ENCODE measurements around the gene PGAP3.

PGAP3 gene

DNA sequence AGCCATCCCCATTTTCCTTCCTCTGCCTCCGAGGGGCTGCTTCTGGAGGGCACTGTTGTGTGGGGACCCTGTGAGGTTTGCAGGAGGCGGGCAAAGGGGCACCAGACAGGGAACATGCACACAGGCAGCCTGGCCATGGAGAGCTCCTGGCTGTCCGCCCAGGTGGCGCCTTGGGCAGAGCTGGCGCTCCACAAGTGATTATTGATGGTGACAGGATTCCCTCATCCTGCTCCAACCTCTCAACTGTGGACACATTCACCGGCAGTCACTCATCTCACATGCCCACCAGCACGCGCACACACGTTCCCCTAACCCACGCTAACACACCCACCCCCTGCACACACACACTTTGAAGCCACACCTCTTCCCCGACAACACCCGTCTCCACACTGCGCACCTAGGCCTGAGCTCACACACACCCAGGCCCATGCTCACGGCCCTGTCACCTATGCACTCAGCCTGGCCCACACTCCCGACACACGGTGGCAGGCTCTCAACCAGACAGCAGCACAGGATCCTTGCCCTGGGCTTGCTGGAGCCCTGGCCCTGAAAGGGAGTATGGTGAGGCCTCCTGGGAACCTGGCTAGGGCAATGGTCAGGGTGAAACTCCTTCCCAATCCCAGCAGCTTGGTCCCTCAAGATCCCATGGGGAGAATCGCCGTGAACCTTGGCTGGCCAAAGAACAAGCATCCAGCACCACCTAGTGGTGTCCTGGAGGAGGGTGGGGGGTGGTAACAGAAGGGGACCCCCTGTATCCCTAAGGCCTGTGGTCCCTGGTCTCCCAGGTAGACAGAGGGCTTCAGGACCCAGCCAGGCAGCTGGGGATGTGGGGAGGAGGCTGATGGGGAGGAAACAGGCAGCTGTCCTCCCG is 16.0 kb downstream of the PGAP3 start:
- DNase-seq, result no peak

DNA sequence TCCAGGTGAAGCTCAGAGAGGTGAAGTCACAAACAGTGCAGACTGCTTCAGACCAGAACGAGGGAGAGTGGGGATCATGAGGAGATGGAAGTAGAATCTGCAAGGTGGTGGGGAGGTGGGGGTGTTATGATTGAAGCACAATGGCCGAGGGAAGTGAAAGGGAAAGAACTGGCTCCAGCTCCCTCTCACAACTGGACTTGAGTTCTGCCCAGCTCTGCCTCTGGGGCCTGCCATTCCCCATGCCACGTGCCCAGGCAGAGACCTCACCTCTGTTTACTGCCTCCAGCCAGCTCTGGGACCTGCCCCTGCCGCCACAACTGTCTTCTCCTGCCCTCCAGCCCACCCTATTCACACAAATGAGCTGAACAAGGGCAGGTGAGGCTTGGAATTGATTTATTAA is 17.1 kb downstream of the PGAP3 start:
- DNase-seq, result no peak

DNA sequence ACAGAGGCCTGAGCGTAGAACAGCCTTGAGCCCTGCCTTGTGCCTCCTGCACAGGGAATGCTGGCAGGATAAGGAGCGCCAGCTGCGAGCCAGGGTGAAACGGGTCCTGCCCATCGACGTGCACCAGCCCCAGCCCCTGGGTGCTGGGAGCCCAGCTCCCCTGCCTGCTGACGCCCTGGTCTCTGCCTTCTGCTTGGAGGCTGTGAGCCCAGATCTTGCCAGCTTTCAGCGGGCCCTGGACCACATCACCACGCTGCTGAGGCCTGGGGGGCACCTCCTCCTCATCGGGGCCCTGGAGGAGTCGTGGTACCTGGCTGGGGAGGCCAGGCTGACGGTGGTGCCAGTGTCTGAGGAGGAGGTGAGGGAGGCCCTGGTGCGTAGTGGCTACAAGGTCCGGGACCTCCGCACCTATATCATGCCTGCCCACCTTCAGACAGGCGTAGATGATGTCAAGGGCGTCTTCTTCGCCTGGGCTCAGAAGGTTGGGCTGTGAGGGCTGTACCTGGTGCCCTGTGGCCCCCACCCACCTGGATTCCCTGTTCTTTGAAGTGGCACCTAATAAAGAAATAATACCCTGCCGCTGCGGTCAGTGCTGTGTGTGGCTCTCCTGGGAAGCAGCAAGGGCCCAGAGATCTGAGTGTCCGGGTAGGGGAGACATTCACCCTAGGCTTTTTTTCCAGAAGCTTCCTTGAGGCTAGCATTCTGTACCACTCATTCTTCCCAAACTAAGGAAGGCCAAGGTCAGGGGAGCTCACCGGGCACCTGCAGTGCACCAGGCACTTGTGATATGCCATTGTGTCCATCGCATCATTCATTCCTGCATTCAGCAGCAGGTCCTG is 17.7 kb downstream of the PGAP3 start:
- DNase-seq, result no peak

GRCh38 chr17:39667945-39668924 is 19.6 kb downstream of the PGAP3 start, which contains the start of gene PNMT:
TSS of gene PNMT (plus strand) at chr17:39668453. CDS start at chr17:39668476, 23 bp downstream.
- DNase-seq, result peak; percentile 54

DNA sequence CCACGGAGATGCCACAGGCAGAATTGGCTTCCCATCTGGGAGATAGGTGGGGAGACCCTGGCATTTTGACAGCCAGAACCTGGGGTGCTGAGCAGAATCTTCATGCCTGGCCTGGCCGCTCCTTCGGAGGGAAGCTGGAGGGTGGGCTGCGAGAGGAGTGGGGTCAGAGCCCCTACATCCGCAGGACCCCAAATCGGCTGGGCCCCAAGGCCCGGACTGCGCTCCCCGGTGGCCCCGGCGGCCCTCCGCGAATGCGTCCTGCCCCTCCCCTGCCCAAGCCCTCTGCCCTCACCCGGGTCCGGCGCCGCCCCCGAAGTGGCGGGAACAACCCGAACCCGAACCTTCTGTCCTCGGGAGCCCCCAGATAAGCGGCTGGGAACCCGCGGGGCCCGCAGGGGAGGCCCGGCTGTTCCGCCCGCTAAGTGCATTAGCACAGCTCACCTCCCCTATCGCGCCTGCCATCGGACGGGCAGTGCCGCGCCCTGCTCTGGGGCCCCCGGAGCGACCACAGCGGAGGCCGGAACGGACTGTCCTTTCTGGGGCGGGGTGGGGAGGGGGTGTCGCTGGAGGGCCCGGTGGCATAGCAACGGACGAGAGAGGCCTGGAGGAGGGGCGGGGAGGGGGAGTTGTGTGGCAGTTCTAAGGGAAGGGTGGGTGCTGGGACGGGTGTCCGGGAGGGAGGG is 20.5 kb downstream of the PGAP3 start:
- DNase-seq, result no peak

DNA sequence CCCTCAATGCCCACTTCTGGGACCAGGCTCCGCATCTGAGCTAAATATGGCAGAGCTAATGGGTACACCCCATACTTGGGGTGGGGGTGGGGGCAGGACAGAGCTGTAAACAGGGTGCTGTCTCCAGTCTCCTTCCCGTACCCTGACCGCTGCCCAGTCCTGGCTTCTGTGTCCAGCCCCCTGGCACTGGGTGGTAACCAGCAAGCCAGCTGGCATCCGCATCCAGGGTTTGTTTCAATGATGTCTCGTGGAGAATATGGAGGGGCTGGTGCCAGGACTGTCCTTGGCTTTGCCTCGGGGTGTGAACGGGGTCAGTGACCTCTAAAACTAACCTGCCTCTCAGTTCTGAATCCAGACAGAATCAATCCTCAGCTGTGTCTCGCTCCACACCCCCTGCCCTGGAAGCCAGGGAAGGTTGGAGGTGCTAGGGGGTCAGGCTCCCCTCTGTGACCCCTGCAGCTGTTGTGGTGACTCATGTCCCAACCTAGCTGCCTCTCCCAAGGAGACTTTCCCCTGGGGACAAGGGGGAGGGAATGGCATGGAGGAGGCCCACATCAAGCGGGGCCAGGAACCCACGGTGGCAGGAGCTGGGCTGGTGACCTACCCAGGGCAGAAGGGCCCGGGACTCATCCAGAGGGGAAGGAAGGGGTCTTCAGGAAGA is 21.1 kb downstream of the PGAP3 start:
- no peak for DNase-seq

DNA sequence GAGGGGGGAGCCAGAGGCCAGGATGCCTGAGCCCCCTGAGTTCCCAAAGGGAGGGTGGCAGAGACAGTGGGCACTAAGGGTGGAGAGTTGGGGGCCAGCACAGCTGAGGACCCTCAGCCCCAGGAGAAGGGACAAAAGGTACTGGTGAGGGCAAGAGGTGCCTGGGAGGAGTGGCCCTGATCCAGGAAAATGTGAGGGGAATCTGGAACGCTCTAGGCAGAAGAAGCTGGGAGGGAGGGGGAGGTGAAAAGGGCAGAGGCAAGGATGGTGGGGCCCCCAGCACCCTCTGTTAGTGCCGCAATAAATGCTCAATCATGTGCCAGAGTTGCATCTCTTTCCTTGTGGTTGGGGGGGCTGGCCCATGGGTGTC is 21.6 kb downstream of the PGAP3 start:
- DNase-seq, result no peak

DNA sequence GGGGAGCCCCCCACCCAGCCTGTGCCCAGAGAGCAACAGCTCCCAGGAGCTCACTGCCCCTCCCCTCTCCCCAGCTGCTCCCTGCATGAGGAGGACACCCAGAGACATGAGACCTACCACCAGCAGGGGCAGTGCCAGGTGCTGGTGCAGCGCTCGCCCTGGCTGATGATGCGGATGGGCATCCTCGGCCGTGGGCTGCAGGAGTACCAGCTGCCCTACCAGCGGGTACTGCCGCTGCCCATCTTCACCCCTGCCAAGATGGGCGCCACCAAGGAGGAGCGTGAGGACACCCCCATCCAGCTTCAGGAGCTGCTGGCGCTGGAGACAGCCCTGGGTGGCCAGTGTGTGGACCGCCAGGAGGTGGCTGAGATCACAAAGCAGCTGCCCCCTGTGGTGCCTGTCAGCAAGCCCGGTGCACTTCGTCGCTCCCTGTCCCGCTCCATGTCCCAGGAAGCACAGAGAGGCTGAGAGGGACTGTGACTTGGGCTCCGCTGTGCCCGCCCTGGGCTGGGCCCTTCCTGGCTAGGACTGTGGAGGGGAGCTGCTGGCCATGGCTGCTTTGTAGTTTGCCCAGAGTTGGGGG is 22.1 kb downstream of the PGAP3 start:
- no peak for DNase-seq

GRCh38 chr17:39664581-39665561 is 23.0 kb downstream of the PGAP3 start, which contains the start of gene TCAP:
TSS of gene TCAP (plus strand) at chr17:39665349. CDS start at chr17:39665360, 11 bp downstream.
- DNase-seq, result no peak

- no peak for DNase-seq
Observed at GRCh38 chr17:39663688-39664580, 23.9 kb downstream of the PGAP3 start.

DNA sequence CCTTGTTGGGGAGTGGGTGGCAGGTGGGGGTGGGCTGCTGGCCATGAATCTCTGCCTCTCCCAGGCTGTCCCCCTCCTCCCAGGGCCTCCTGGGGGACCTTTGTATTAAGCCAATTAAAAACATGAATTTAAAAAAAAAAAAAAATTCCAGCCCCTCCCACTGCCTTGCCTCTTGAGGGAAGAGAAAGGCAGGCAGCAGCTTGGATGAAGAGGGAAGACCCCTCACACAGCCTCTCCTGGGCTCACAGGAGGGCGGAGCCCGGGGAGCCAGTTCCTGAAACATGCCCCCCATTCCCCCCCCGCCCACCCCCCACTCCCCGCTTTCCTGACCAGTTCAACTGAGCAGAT is 24.5 kb downstream of the PGAP3 start:
- no peak for DNase-seq

DNA sequence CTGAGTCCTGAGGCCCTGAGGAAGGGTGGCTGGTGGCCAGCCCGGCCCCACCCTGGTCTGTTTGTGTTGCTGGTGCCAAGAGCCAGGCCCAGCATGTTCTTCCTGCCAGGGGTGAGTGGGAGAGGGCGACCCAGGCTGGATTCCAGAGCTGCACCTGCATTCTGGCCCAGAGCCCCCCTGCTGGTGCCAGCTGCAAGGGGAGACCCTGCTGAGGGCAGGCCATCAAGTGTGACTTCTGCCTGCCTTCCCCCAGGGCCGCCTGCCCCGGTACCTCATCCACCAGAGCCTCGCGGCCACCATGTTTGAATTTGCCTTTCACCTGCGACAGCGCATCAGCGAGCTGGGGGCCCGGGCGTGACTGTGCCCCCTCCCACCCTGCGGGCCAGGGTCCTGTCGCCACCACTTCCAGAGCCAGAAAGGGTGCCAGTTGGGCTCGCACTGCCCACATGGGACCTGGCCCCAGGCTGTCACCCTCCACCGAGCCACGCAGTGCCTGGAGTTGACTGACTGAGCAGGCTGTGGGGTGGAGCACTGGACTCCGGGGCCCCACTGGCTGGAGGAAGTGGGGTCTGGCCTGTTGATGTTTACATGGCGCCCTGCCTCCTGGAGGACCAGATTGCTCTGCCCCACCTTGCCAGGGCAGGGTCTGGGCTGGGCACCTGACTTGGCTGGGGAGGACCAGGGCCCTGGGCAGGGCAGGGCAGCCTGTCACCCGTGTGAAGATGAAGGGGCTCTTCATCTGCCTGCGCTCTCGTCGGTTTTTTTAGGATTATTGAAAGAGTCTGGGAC is 25.1 kb downstream of the PGAP3 start:
- no peak for DNase-seq

DNA sequence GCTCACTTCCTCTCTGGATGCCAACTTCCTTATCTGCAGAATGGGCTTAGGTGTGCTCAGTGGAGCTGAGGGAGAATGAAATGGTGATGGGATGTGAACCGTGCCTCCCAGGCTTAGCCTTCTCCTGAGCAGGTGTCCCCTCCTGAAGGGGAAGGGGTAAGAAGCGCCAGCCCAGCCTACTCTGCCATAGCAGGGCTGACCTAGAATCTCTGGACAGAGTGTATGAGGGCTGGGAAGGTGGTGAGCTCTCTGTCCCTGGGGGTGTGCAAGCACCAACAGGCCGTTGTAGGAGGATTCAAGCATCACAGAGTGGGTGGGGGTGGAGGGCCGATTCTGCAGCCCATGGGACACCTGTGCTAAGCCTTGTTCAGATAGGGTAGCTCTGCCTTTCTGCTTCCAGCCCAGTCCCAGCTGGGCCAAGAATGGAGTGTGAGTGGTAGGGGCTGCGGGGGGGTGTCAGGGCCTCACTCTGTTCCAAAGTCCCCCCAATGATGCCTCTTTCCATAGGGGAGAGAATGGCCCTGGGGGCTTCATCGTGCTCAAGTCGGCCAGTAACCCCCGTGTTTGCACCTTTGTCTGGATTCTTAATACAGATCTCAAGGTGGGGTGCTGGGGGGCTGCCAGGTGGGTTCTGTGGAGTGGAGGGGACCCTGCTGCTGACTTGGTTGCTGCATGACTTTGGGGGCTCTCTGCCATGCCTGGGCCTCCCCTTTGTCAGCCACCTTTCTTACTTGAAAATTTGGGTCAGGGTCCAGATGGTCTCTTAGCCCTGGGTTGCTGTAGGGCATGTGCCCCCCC is 25.9 kb downstream of the PGAP3 start:
- DNase-seq, result no peak

DNA sequence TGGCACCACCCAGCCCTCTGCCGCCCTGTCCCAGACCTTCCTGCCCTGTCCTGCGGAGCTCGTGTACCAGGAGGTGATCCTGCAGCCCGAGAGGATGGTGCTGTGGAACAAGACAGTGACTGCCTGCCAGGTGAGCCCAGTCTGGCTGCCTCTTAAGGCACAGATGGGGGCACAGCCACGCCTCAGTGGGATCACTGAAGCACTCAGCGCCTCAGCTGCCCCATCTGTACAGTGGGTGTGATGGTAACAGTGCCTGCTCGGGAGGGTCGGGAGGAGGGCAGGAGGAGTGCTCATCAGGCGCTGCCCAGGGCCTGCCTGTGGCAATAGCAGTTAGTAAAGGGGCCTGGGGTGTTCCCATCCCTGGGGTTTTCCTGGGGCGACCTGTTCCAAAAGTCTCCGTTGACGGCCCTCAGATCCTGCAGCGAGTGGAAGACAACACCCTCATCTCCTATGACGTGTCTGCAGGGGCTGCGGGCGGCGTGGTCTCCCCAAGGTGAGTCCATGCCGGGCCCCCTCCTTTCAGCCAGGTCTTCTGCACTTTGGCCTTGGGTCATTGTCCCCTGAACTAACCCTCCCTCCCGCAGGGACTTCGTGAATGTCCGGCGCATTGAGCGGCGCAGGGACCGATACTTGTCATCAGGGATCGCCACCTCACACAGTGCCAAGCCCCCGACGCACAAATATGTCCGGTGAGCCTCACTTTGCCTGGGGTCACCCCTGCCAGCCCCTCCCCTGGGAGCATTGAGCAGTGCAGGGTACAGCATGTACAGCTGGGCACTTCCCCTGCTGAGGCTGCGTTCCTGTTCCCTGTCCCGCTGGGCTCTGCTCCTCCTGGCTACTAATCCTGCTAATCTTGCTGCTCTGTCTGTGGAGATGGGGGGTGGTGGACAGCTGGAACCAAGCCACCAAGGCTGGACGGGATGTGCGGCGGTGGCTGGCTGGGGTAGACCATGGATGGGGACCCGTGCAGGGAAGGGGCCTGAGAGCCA is 27.2 kb downstream of the PGAP3 start:
- DNase-seq, result no peak

GRCh38 chr17:39660011-39660360 is 27.9 kb downstream of the PGAP3 start:
- no peak for DNase-seq
